Measurements from ENCODE around the gene UBE2L3. TPM values are rescaled to one million over a fixed set of nuclear protein-coding genes. Genes with fewer than 3 reads are reported as not detected.

The UBE2L3 gene
- total and polyA plus RNA-seq, 2 of the 13 experiments (the other 11 are each of a cell fraction or from before 2014, with no cell fraction given) = 30.2 to 58.1 TPM

- TF ChIP-seq KIAA2018 (CRISPR knock-in tag; IDR thresholded peaks at IDR 0.05; ENCODE audit: borderline replicate concordance) (no peak), MEF2D (CRISPR knock-in tag; IDR thresholded peaks at IDR 0.05) (peak; percentile 64; the same call in 1 of the 2 replicates), SP2 (CRISPR knock-in tag; IDR thresholded peaks at IDR 0.05) (peak; percentile 45; the same call in 1 of the 2 replicates), REL (CRISPR knock-in tag; conservative IDR thresholded peaks at IDR 0.05) (peak; percentile 28; the same call in 1 of the 2 replicates), CSRNP1 (CRISPR knock-in tag; IDR thresholded peaks at IDR 0.05) (no peak; the same call in 1 of the 2 replicates), FOXA1 (IDR thresholded peaks at IDR 0.05) (no peak), FOXA1 (CRISPR knock-in tag; IDR thresholded peaks at IDR 0.05) (0 out of 2 replicates have a peak, but pooled peaks have one; percentile 3), PRDM4 (CRISPR knock-in tag; IDR thresholded peaks at IDR 0.05; ENCODE audit: borderline replicate concordance) (peak; percentile 64; the same call in 1 of the 2 replicates), ZNF17 (CRISPR knock-in tag; IDR thresholded peaks at IDR 0.05) (0 out of 2 replicates have a peak, but pooled peaks have one; percentile 40), SIN3B (IDR thresholded peaks at IDR 0.05; ENCODE audit: low read length) (peak; percentile 58; the same call in 1 of the 2 replicates), HDAC1 (CRISPR knock-in tag; IDR thresholded peaks at IDR 0.05) (peak; percentile 68; the same call in 1 of the 2 replicates), SCMH1 (CRISPR knock-in tag; IDR thresholded peaks at IDR 0.05; ENCODE audit: borderline replicate concordance) (no peak), SAP130 (CRISPR knock-in tag; IDR thresholded peaks at IDR 0.05; ENCODE audit: low read depth) (peak; percentile 80), GFI1 (CRISPR knock-in tag; IDR thresholded peaks at IDR 0.05; ENCODE audit: borderline replicate concordance) (peak; percentile 70; the same call in 1 of the 2 replicates), PRPF4 (IDR thresholded peaks at IDR 0.05; ENCODE audit: low read depth, low read length, poor library complexity, severe bottlenecking) (peak; percentile 55), ZFX (CRISPR knock-in tag; IDR thresholded peaks at IDR 0.05; ENCODE audit: low read depth) (peak; percentile 100)
These were observed at the start of gene UBE2L3 (continued) for GRCh38 chr22:21567456-21568346.
